Measurements from ENCODE around the gene NXPH3. TPM values are rescaled to one million over a fixed set of nuclear protein-coding genes. Genes with fewer than 3 reads are reported as not detected.

The NXPH3 gene
- polyA plus RNA-seq, 1 of the 3 experiments (the other 2 are of a cell fraction) = 0.30 TPM

GRCh38 chr17:49582789-49583188 lies 7.1 kb downstream of the NXPH3 start:
- no peaks in the 10 kb centered on the region for H3K36me3 ChIP-seq (replicated peaks in 1 of 2; ENCODE audit: control insufficient read depth in 1 of 2, insufficient read depth in 2 of 2, low read length in 1 of 2)
- ChIA-PET POLR2A (no interaction called here), CTCF (interaction anchor here (0.9 to 48.9 kb wide), 3 partner anchors 13 to 111 kb away, joined by 4 to 2107 read pairs (median 63); partner anchors contain the start of genes SLC35B1 and SPOP)
- no peaks in the 10 kb centered on the region for H3K79me2 ChIP-seq (ENCODE audit: insufficient read depth)
- H3K9me2 ChIP-seq = no peaks in the 10 kb centered on the region
- H3K4me1 ChIP-seq (ENCODE audit: control insufficient read depth in 1 of 2, insufficient read depth in 2 of 2, low read depth in 1 of 2, low read length in 1 of 2) = peaks cover 8 to 9% of the 10 kb centered on the region in 2 experiments; a peak in 2 of 4 replicates
- H3K9ac ChIP-seq = no peak overlapping the region
- H3K4me2 ChIP-seq = no peak overlapping the region
- no peaks in the 10 kb centered on the region for H4K20me1 ChIP-seq (ENCODE audit: insufficient read depth)
- no peak overlapping the region for H3K4me3 ChIP-seq (ENCODE audit: low read depth in 2 of 2, low read length in 1 of 2)
- no peak overlapping the region for H3K27ac ChIP-seq (ENCODE audit: low read depth in 2 of 2, low read length in 1 of 2)
- WGBS (ENCODE audit: low lambda C conversion rate) = 67% methylated on average over 8 of the region's 8 CpGs
- DNase-seq = peak; percentile 16
- H3F3A ChIP-seq (replicated peaks; ENCODE audit: insufficient read depth) = no peaks in the 10 kb centered on the region
- H3K9me3 ChIP-seq = no peaks in the 10 kb centered on the region
- H3K27me3 ChIP-seq (ENCODE audit: insufficient read depth) = no peaks in the 10 kb centered on the region
- no peak overlapping the region for H2AFZ ChIP-seq (ENCODE audit: low read depth)
- TF ChIP-seq ZBTB33 (IDR thresholded peaks at IDR 0.05; ENCODE audit: borderline replicate concordance, low read depth) = no peak
- no peak for TF ChIP-seq POLR2AphosphoS5 (IDR thresholded peaks at IDR 0.05; ENCODE audit: low read depth, low read length)
- no peak for TF ChIP-seq MXI1 (IDR thresholded peaks at IDR 0.05; ENCODE audit: low read depth, low read length)
- no peak for TF ChIP-seq TAF1 (IDR thresholded peaks at IDR 0.05; ENCODE audit: borderline replicate concordance, low read depth, low read length)
- TF ChIP-seq YY1 (IDR thresholded peaks at IDR 0.05; ENCODE audit: low read depth) = no peak
- TF ChIP-seq MEF2A (IDR thresholded peaks at IDR 0.05; ENCODE audit: borderline replicate concordance, low read depth) = no peak
- TF ChIP-seq, protein P1, sequence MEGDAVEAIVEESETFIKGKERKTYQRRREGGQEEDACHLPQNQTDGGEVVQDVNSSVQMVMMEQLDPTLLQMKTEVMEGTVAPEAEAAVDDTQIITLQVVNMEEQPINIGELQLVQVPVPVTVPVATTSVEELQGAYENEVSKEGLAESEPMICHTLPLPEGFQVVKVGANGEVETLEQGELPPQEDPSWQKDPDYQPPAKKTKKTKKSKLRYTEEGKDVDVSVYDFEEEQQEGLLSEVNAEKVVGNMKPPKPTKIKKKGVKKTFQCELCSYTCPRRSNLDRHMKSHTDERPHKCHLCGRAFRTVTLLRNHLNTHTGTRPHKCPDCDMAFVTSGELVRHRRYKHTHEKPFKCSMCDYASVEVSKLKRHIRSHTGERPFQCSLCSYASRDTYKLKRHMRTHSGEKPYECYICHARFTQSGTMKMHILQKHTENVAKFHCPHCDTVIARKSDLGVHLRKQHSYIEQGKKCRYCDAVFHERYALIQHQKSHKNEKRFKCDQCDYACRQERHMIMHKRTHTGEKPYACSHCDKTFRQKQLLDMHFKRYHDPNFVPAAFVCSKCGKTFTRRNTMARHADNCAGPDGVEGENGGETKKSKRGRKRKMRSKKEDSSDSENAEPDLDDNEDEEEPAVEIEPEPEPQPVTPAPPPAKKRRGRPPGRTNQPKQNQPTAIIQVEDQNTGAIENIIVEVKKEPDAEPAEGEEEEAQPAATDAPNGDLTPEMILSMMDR (IDR thresholded peaks at IDR 0.05) = no peak
- no peak for TF ChIP-seq SMC3 (IDR thresholded peaks at IDR 0.05; ENCODE audit: low read depth, low read length)
- TF ChIP-seq RXRA (IDR thresholded peaks at IDR 0.05; ENCODE audit: borderline replicate concordance, low read depth) = no peak; the same call in 1 of the 2 replicates
- no peak for TF ChIP-seq ELF1 (IDR thresholded peaks at IDR 0.05)
- no peak for TF ChIP-seq RCOR1 (IDR thresholded peaks at IDR 0.05; ENCODE audit: low read length)
- TF ChIP-seq FOSL2 (IDR thresholded peaks at IDR 0.05; ENCODE audit: borderline replicate concordance, low read depth) = peak; percentile 82; the same call in 1 of the 2 replicates
- peak; percentile 48; the same call in 1 of the 2 replicates for TF ChIP-seq NFIC (IDR thresholded peaks at IDR 0.05; ENCODE audit: borderline replicate concordance)
- 0 out of 2 replicates have a peak, but pooled peaks have one; percentile 11 for TF ChIP-seq PBX3 (IDR thresholded peaks at IDR 0.05)
- no peak for TF ChIP-seq RFX5 (IDR thresholded peaks at IDR 0.05; ENCODE audit: low read length)
- no peak for TF ChIP-seq SIN3A (IDR thresholded peaks at IDR 0.05; ENCODE audit: borderline replicate concordance, low read depth, low read length)
- TF ChIP-seq, protein P2, sequence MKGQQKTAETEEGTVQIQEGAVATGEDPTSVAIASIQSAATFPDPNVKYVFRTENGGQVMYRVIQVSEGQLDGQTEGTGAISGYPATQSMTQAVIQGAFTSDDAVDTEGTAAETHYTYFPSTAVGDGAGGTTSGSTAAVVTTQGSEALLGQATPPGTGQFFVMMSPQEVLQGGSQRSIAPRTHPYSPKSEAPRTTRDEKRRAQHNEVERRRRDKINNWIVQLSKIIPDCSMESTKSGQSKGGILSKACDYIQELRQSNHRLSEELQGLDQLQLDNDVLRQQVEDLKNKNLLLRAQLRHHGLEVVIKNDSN (IDR thresholded peaks at IDR 0.05; ENCODE audit: borderline replicate concordance, low read depth) = no peak
- no peak for TF ChIP-seq CHD2 (IDR thresholded peaks at IDR 0.05; ENCODE audit: low read length, partially characterized antibody)
- TF ChIP-seq RAD21 (IDR thresholded peaks at IDR 0.05; ENCODE audit: low read length) = no peak
- no peak for TF ChIP-seq EP300 (IDR thresholded peaks at IDR 0.05; ENCODE audit: borderline replicate concordance in 1 of 2, low read depth in 1 of 2, low read length in 1 of 2)
- peak; percentile 49; the same call in 1 of the 2 replicates for TF ChIP-seq TCF12 (IDR thresholded peaks at IDR 0.05)
- no peak for TF ChIP-seq TEAD4 (IDR thresholded peaks at IDR 0.05; ENCODE audit: borderline replicate concordance, insufficient read depth)
- no peak for TF ChIP-seq GATA2 (CRISPR knock-in tag; IDR thresholded peaks at IDR 0.05)
- TF ChIP-seq REST (IDR thresholded peaks at IDR 0.05; ENCODE audit: low read depth, low read length) = no peak
- no peak for TF ChIP-seq GABPA (IDR thresholded peaks at IDR 0.05; ENCODE audit: low read depth)

Data from SK-N-SH (cell line).